ENCODE data around the gene CDC42EP2.

The CDC42EP2 gene

GRCh38 chr11:65363770-65364169 is 49.1 kb downstream of the CDC42EP2 start:
- DNase-seq (ENCODE audit: low read depth), result no peak
- H3K4me3 ChIP-seq (replicated peaks; ENCODE audit: low read depth, low read length), result no peak overlapping the region
- no peak for TF ChIP-seq CTCF (IDR thresholded peaks at IDR 0.05; ENCODE audit: low read length, missing control alignments)

DNA sequence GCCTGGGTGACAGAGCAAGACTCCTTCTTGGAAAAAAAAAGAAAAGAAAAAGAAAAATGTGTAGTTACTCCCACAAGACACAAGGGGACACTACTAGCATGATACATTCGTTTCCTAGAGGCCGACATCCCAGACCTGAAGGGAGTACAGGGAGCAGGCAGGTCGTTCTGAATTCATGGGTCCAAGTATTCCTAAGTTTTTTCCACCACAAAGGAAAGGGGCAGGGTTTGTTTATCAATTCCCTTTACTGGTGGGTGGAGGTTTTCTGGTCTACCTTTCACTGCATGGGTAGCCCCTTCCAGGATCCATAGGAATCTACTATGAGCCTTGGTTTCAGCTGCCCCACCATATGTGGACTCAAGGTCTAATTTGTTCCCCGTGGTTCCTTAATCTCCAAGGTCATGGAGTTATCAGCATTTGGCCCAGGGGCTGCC is 51.7 kb downstream of the CDC42EP2 start:
- peak; percentile 75 for TF ChIP-seq CTCF (IDR thresholded peaks at IDR 0.05; ENCODE audit: low read length, missing control alignments)
- peak; percentile 93 for DNase-seq (ENCODE audit: low read depth)
- no peak overlapping the region for H3K4me3 ChIP-seq (replicated peaks; ENCODE audit: low read depth, low read length)

DNA sequence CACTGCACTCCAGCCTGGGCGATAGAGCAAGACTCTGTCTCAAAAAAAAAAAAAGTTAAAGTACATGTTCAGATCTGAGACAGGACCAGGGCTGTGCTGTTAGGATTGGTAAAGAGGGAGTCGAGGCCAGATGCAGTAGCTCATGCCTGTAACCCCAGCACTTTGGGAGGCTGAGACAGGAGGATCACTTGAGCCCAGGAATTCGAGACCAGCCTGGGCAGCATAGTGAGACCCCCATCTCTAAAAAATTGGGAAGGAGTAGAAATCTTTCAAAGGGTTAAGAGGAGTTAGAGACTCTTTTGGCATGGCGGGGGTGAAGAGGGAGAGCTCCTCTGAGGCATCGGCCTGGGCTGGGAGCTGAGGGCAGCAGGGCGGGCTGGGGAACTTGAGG is 56.0 kb downstream of the CDC42EP2 start:
- no peak for DNase-seq (ENCODE audit: low read depth)
- TF ChIP-seq CTCF (IDR thresholded peaks at IDR 0.05; ENCODE audit: low read length, missing control alignments), result no peak
- H3K4me3 ChIP-seq (replicated peaks; ENCODE audit: low read depth, low read length), result no peak overlapping the region

All from fibroblast of pulmonary artery (primary cell).